Lower lobe of right lung (tissue), 2 donors: ENCODE data around the gene METTL22. TPM values are rescaled to one million over a fixed set of nuclear protein-coding genes. Genes with fewer than 3 reads are reported as not detected.
"Not testable (repeated sequence)": the region's sequence is repeated elsewhere in the genome, so short reads cannot be mapped to it uniquely, and the experiment has no call there.

ENCODE experiments used
- ATAC-seq, 2 donors: fragments of 200-7000 bp; cut with Tn5 transposase; one replicate each; pipeline ENCODE4 v1.9.1; 2020 to 2022; ENCODE audit warnings: mild to moderate bottlenecking in 2 of 2, moderate library complexity in 2 of 2
- DNase-seq: peaks from one replicate; pipeline ENCODE4 v3.0.0-alpha.2; 2020
- H3K27ac ChIP-seq: fragments of 200-600 bp; one replicate; pipeline ENCODE4 v1.8.0; 2022
- H3K27me3 ChIP-seq: fragments of 200-600 bp; one replicate; pipeline ENCODE4 v1.8.0; 2022; ENCODE audit warnings: low read depth
- H3K36me3 ChIP-seq: fragments of 200-600 bp; one replicate; pipeline ENCODE4 v1.8.0; 2022; ENCODE audit warnings: mild to moderate bottlenecking
- H3K4me1 ChIP-seq: fragments of 200-600 bp; one replicate; pipeline ENCODE4 v1.8.0; 2022
- H3K4me3 ChIP-seq: fragments of 200-600 bp; one replicate; pipeline ENCODE4 v1.8.0; 2022; ENCODE audit warnings: mild to moderate bottlenecking
- H3K9me3 ChIP-seq: fragments of 200-600 bp; one replicate; pipeline ENCODE4 v1.8.0; 2022
- CTCF ChIP-seq: fragments of 200-600 bp; IDR thresholded peaks from one replicate; pipeline ENCODE4 v1.8.0; 2022; ENCODE audit warnings: antibody characterized with exemption, mild to moderate bottlenecking
- intact Hi-C: fragments of 100-400 bp; cut with DNase I; formaldehyde crosslinking; loops from one replicate; pipeline ENCODE4 v1.11.0; 2022
- total RNA-seq: library from RNA; stranded (reverse); fragmentation: NEBNext Ultra II Directional; extraction: Animal tissue kit (Norgen Biotek cat#: 25700); gene quantifications from one replicate; pipeline ENCODE4 v1.2.1, GENCODE V29; 2021
- donor health status: DM: no; HTN: yes; CAD: no; lungs with severe emphysema.

METTL22 gene
- total RNA-seq, 1 donor from 2014 or later, result 43.5 TPM

- H3K27ac ChIP-seq, result no peak overlapping the region
- TF ChIP-seq CTCF, result no peak
- DNase-seq (no peak), ATAC-seq (no peak)
- no peak overlapping the region for H3K4me3 ChIP-seq
- no peaks in the 10 kb centered on the region for H3K9me3 ChIP-seq
- no peaks in the 10 kb centered on the region for H3K4me1 ChIP-seq
- H3K27me3 ChIP-seq, result no peaks in the 10 kb centered on the region
- intact Hi-C loops, result no loop called here
- peaks cover 36% of the 10 kb centered on the region for H3K36me3 ChIP-seq
Measured at GRCh38 chr16:8649829-8650554, 28.5 kb downstream of the METTL22 start.

DNA sequence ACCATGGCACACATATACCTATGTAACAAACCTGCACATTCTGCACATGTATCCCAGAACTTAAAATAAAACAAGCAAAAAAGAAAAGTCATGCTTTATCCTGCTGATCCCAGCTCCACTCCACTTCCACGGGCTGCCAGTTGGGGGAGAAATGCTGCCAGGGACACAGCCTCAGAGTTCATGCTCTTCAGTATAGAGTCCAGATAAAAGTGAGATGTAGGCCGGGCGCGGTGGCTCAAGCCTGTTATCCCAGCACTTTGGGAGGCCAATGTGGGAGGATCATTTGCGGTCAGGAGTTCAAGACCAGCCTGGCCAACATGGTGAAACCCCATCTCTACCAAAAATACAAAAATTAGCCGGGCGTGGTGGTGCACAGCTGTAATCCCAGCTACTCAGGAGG, 30.5 kb downstream of the METTL22 start:
- intact Hi-C loops, ATAC-seq, H3K27me3 ChIP-seq, DNase-seq, H3K4me1 ChIP-seq, H3K9me3 ChIP-seq, H3K4me3 ChIP-seq, H3K27ac ChIP-seq: not testable (repeated sequence)
- H3K36me3 ChIP-seq, result peaks cover 16% of the 10 kb centered on the region

DNA sequence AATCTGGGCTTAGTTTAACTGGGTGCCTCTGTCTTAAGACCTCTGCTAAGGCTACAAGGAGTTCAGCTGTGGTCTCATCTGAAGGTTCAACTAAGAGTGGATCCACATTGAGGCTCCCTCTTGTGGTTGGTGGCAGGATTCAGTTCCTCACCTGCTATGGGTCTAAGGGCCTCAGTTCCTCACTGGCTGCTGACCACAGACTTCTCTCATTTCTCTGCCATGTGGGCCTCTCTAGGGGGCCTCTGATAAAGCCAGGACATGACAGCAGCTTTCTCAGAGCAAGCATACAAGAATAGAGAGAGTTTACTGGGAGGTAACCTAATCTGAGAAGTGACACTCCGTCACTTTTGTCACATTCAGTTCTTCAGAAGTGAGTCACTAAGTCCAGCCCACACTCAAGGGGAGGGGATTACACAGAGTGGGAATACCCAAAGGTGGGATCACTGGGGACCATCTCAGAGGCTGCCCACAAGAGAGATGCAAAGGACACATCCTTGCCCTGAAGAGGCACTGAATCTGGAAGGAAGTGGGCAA, 33.8 kb downstream of the METTL22 start:
- peak; percentile 33 to 73 for ATAC-seq
- H3K4me1 ChIP-seq, result no peaks in the 10 kb centered on the region

GRCh38 chr16:8656376-8656775, 34.9 kb downstream of the METTL22 start:
- Histone ChIP-seq H3K27me3 (no peaks in the 10 kb centered on the region), H3K36me3 (no peaks in the 10 kb centered on the region), H3K9me3 (no peaks in the 10 kb centered on the region), H3K4me3 (no peak overlapping the region), H3K27ac (no peak overlapping the region), H3K4me1 (no peaks in the 10 kb centered on the region)
- ATAC-seq (no peak), DNase-seq (no peak)
- no peak for TF ChIP-seq CTCF
- intact Hi-C loops, result no loop called here

More for the DNA sequence above, 33.8 kb downstream of the METTL22 start:
- intact Hi-C loops, result no loop called here
- Histone ChIP-seq H3K27ac (no peak overlapping the region), H3K9me3 (no peaks in the 10 kb centered on the region), H3K27me3 (no peaks in the 10 kb centered on the region), H3K36me3 (no peaks in the 10 kb centered on the region), H3K4me3 (no peak overlapping the region)
- no peak for DNase-seq
- peak; percentile 58 for TF ChIP-seq CTCF

- H3K36me3 ChIP-seq, result peaks cover 23% of the 10 kb centered on the region
- TF ChIP-seq CTCF, result peak; percentile 74
- H3K27ac ChIP-seq, result no peak overlapping the region
- DNase-seq (peak; percentile 64), ATAC-seq (peak; percentile 75 to 82)
- H3K9me3 ChIP-seq, result no peaks in the 10 kb centered on the region
- H3K27me3 ChIP-seq, result no peaks in the 10 kb centered on the region
- no peak overlapping the region for H3K4me3 ChIP-seq
- intact Hi-C loops, result no loop called here
- no peaks in the 10 kb centered on the region for H3K4me1 ChIP-seq
Measured at GRCh38 chr16:8660841-8661301, 39.4 kb downstream of the METTL22 start.

- Histone ChIP-seq H3K36me3 (peaks cover 29% of the 10 kb centered on the region), H3K27me3 (no peaks in the 10 kb centered on the region), H3K4me3 (no peak overlapping the region), H3K4me1 (no peaks in the 10 kb centered on the region), H3K27ac (no peak overlapping the region), H3K9me3 (no peaks in the 10 kb centered on the region)
- no peak for TF ChIP-seq CTCF
- intact Hi-C loops, result no loop called here
- DNase-seq (no peak), ATAC-seq (no peak)
Measured at GRCh38 chr16:8661703-8662102, 40.2 kb downstream of the METTL22 start.
